H1 (cell line): ENCODE results near the gene WDR19. TPM values are rescaled to one million over a fixed set of nuclear protein-coding genes. Genes with fewer than 3 reads are reported as not detected.

ENCODE experiments used
- CTCF ChIA-PET: fragments of 300-600 bp; sonication (Branson Sonifier 250); formaldehyde crosslinking; loops from one replicate; lab custom pipeline; 2021; ENCODE audit not compliant: partially characterized antibody; lab: Charles Lee
- POLR2A ChIA-PET: fragments of 300-600 bp; sonication (Branson Sonifier 250); formaldehyde crosslinking; loops from one replicate; lab custom pipeline; 2021; ENCODE audit warnings: inconsistent platforms; ENCODE audit not compliant: partially characterized antibody; lab: Charles Lee
- DNase-seq, 2 experiments: peaks; one replicate each; pipeline versions ENCODE4 v3.0.0 to v3.0.0-alpha.2; 2010 to 2022; ENCODE audit warnings: low spot score in 2 of 2, low read depth in 1 of 2, mixed read lengths in 1 of 2
- FAIRE-seq: peaks from 2 replicates; lab custom pipeline; 2011; peaks lifted over from hg19 to GRCh38; lab: Jason Lieb, UNC
- H2AFZ ChIP-seq: 2 replicates; pipeline ENCODE4 v1.8.1; 2012; ENCODE audit warnings: low read length, inconsistent platforms
- H2AK5ac ChIP-seq: 2 replicates; pipeline ENCODE4 v1.6.1; 2013; ENCODE audit warnings: low read depth, low read length
- H2BK120ac ChIP-seq: replicated peaks from 2 replicates; pipeline ENCODE3; 2013; ENCODE audit warnings: low read depth, low read length, inconsistent platforms
- H2BK12ac ChIP-seq: 2 replicates; pipeline ENCODE4 v1.6.1; 2013; ENCODE audit warnings: low read depth, low read length
- H2BK15ac ChIP-seq: 2 replicates; pipeline ENCODE4 v1.6.1; 2013; ENCODE audit warnings: low read length
- H2BK20ac ChIP-seq: 2 replicates; pipeline ENCODE4 v1.6.1; 2013; ENCODE audit warnings: low read length
- H2BK5ac ChIP-seq: 2 replicates; pipeline ENCODE4 v1.6.1; 2013; ENCODE audit warnings: low read depth, low read length
- H3K14ac ChIP-seq: 2 replicates; pipeline ENCODE4 v1.6.1; 2013; ENCODE audit warnings: inconsistent platforms; ENCODE audit not compliant: insufficient read length
- H3K18ac ChIP-seq: 2 replicates; pipeline ENCODE4 v1.6.1; 2013; ENCODE audit warnings: low read length; ENCODE audit errors: extremely low read depth
- H3K23ac ChIP-seq: 2 replicates; pipeline ENCODE4 v1.6.1; 2013; ENCODE audit warnings: inconsistent platforms; ENCODE audit not compliant: insufficient read length
- H3K23me2 ChIP-seq: 2 replicates; pipeline ENCODE4 v1.6.1; 2013; ENCODE audit warnings: low read depth, low read length
- H3K27ac ChIP-seq: 2 replicates; pipeline ENCODE4 v1.6.1; 2011; ENCODE audit warnings: low read depth, low read length, inconsistent platforms
- H3K27me3 ChIP-seq, 4 experiments: replicated peaks in 1 of 4; 1 replicate in 1 of 4; 2 replicates in 3 of 4; pipeline versions ENCODE4 v1.6.1 to v1.8.1; 2011 to 2013; ENCODE audit warnings: low read length in 3 of 4, mild to moderate bottlenecking in 3 of 4, inconsistent platforms in 2 of 4, mixed read lengths in 2 of 4, moderate library complexity in 1 of 4; ENCODE audit not compliant: control insufficient read depth in 3 of 4, insufficient read depth in 3 of 4; ENCODE audit errors: extremely low read depth in 1 of 4
- H3K36me3 ChIP-seq, 4 experiments: 2 replicates each; pipeline versions ENCODE4 v1.6.1 to v1.8.1; 2011 to 2013; ENCODE audit warnings: mild to moderate bottlenecking in 4 of 4, low read length in 3 of 4, moderate library complexity in 2 of 4, control low read depth in 1 of 4, inconsistent platforms in 1 of 4; ENCODE audit not compliant: insufficient read depth in 4 of 4, control insufficient read depth in 2 of 4
- H3K4ac ChIP-seq: replicated peaks from 2 replicates; pipeline ENCODE3; 2013; ENCODE audit warnings: low read length, low read depth, mixed read lengths, inconsistent platforms; ENCODE audit not compliant: insufficient read length
- H3K4me1 ChIP-seq, 4 experiments: replicated peaks in 1 of 4; 1 replicate in 1 of 4; 2 replicates in 3 of 4; pipeline versions ENCODE4 v1.6.1 to v1.8.1; 2011 to 2013; ENCODE audit warnings: low read length in 3 of 4, inconsistent platforms in 2 of 4, mixed read lengths in 1 of 4; ENCODE audit not compliant: insufficient read depth in 4 of 4, control insufficient read depth in 3 of 4
- H3K4me2 ChIP-seq, 2 experiments: 2 replicates each; pipeline versions ENCODE4 v1.6.1 to v1.8.1; 2011 to 2013; ENCODE audit warnings: low read depth in 2 of 2, low read length in 2 of 2, control low read depth in 1 of 2, inconsistent platforms in 1 of 2, mild to moderate bottlenecking in 1 of 2; ENCODE audit not compliant: insufficient read depth in 1 of 2
- H3K4me3 ChIP-seq, 4 experiments: fragments of 200-600, 300-600 bp in 1 of 4; sonication (generic), shearing (Covaris generic), sonication (Bioruptor Twin) in 1 of 4; 2 replicates each; pipeline versions ENCODE4 v1.5.1 to v1.8.1; 2011 to 2016; ENCODE audit warnings: low read length in 4 of 4, low read depth in 3 of 4, control low read depth in 2 of 4, inconsistent platforms in 2 of 4, mild to moderate bottlenecking in 2 of 4, mixed read lengths in 1 of 4, moderate library complexity in 1 of 4; ENCODE audit not compliant: insufficient read depth in 2 of 4; ENCODE audit errors: extremely low read depth in 1 of 4
- H3K56ac ChIP-seq: replicated peaks from 2 replicates; pipeline ENCODE3; 2013; ENCODE audit warnings: low read depth, mild to moderate bottlenecking, mixed read lengths, low read length, inconsistent platforms; ENCODE audit not compliant: insufficient read length
- H3K79me1 ChIP-seq: 2 replicates; pipeline ENCODE4 v1.6.1; 2013; ENCODE audit warnings: low read depth, low read length, control low read depth
- H3K79me2 ChIP-seq, 2 experiments: 2 replicates each; pipeline versions ENCODE4 v1.6.1 to v1.8.1; 2012 to 2013; ENCODE audit warnings: low read length in 2 of 2, mild to moderate bottlenecking in 2 of 2, inconsistent platforms in 1 of 2; ENCODE audit not compliant: insufficient read depth in 2 of 2, control insufficient read depth in 1 of 2
- H3K9ac ChIP-seq, 4 experiments: replicated peaks in 1 of 4; 1 replicate in 1 of 4; 2 replicates in 3 of 4; pipeline versions ENCODE4 v1.6.1 to v1.8.1; 2011 to 2013; ENCODE audit warnings: low read depth in 3 of 4, low read length in 3 of 4, control low read depth in 2 of 4, mild to moderate bottlenecking in 2 of 4, moderate library complexity in 2 of 4, inconsistent platforms in 1 of 4; ENCODE audit errors: extremely low read depth in 1 of 4
- H3K9me3 ChIP-seq, 2 experiments: 2 replicates each; pipeline versions ENCODE4 v1.6.1 to v1.8.1; 2012 to 2013; ENCODE audit warnings: mild to moderate bottlenecking in 2 of 2, moderate library complexity in 2 of 2, control low read depth in 1 of 2, inconsistent platforms in 1 of 2, low read depth in 1 of 2, low read length in 1 of 2, mixed read lengths in 1 of 2; ENCODE audit not compliant: insufficient read depth in 2 of 2
- H4K20me1 ChIP-seq, 2 experiments: replicated peaks in 1 of 2; 2 replicates each; pipeline versions ENCODE3 to v1.8.1; 2011 to 2013; ENCODE audit warnings: inconsistent platforms in 2 of 2, low read length in 2 of 2, mild to moderate bottlenecking in 1 of 2; ENCODE audit not compliant: insufficient read depth in 2 of 2, control insufficient read depth in 1 of 2
- H4K5ac ChIP-seq: 2 replicates; pipeline ENCODE4 v1.6.1; 2013; ENCODE audit warnings: low read length, low read depth, mixed read lengths, inconsistent platforms; ENCODE audit not compliant: insufficient read length
- H4K8ac ChIP-seq: 2 replicates; pipeline ENCODE4 v1.8.0; 2013; ENCODE audit warnings: mild to moderate bottlenecking, moderate library complexity, low read length, inconsistent platforms; ENCODE audit not compliant: insufficient read depth; ENCODE audit errors: extremely low read depth
- H4K91ac ChIP-seq: replicated peaks from 2 replicates; pipeline ENCODE3; 2013; ENCODE audit warnings: low read length, mixed read lengths, inconsistent platforms; ENCODE audit not compliant: insufficient read length
- ASH2L ChIP-seq: fragments of 200-600, 300-600 bp; sonication (generic); IDR thresholded peaks from one replicate; pipeline ENCODE4 v1.7.1; 2017; ENCODE audit warnings: low read length
- BCL11A ChIP-seq, 2 experiments: IDR thresholded peaks; one replicate each; pipeline ENCODE4 v1.6.1; 2011; ENCODE audit warnings: low read depth in 2 of 2, low read length in 2 of 2, mild to moderate bottlenecking in 2 of 2
- CBX8 ChIP-seq: fragments of 300-800, 300-1000 bp; sonication (generic); IDR thresholded peaks from 2 replicates; pipeline ENCODE4 v1.7.1; 2016; ENCODE audit warnings: low read depth, low read length, borderline replicate concordance
- CEBPB ChIP-seq: IDR thresholded peaks from 2 replicates; pipeline ENCODE4 v1.6.1; 2012; ENCODE audit warnings: low read depth, low read length
- CHD2 ChIP-seq: IDR thresholded peaks from 2 replicates; pipeline ENCODE4 v1.6.1; 2012; ENCODE audit warnings: low read length, improper control_type of control experiment
- GTF2F1 ChIP-seq: IDR thresholded peaks from 2 replicates; pipeline ENCODE4 v1.6.1; 2012; ENCODE audit warnings: low read depth, low read length, improper control_type of control experiment, borderline replicate concordance
- HDAC6 ChIP-seq: IDR thresholded peaks from one replicate; pipeline ENCODE4 v1.7.1; 2012; ENCODE audit warnings: low read depth, mild to moderate bottlenecking, inconsistent platforms, low read length, moderate library complexity
- KDM1A ChIP-seq: fragments of 200-600, 300-600 bp; sonication (generic); IDR thresholded peaks from 2 replicates; pipeline ENCODE4 v1.7.1; 2016; ENCODE audit warnings: mild to moderate bottlenecking, low read length, borderline replicate concordance
- MAFK ChIP-seq: IDR thresholded peaks from 2 replicates; pipeline ENCODE4 v1.6.1; 2012; ENCODE audit warnings: low read depth, mild to moderate bottlenecking, improper control_type of control experiment, low read length
- RNF2 ChIP-seq: fragments of 200-900, 300-1000 bp; sonication (generic); IDR thresholded peaks from 2 replicates; pipeline ENCODE4 v1.7.1; 2016; ENCODE audit warnings: borderline replicate concordance, low read depth, mild to moderate bottlenecking, antibody characterized with exemption, low read length; ENCODE audit not compliant: poor library complexity, severe bottlenecking; ENCODE audit errors: missing control alignments
- SAP30 ChIP-seq: fragments of 300-600 bp; sonication (generic); IDR thresholded peaks from 2 replicates; pipeline ENCODE4 v1.7.1; 2012; ENCODE audit warnings: low read length, moderate library complexity, mild to moderate bottlenecking, inconsistent platforms; ENCODE audit not compliant: insufficient read depth, insufficient replicate concordance
- SP1 ChIP-seq: IDR thresholded peaks from 2 replicates; pipeline ENCODE4 v1.6.1; 2011; ENCODE audit warnings: low read depth, low read length
- SUZ12 ChIP-seq: fragments of 200-600 bp; sonication (generic); IDR thresholded peaks from 2 replicates; pipeline ENCODE4 v1.6.1; 2012; ENCODE audit warnings: mild to moderate bottlenecking, inconsistent platforms, low read length, moderate library complexity, mixed read lengths
- TEAD4 ChIP-seq: IDR thresholded peaks from 2 replicates; pipeline ENCODE4 v1.6.1; 2012; ENCODE audit warnings: low read depth, low read length, inconsistent platforms, mixed read lengths
- YY1 ChIP-seq: IDR thresholded peaks from 2 replicates; pipeline ENCODE4 v1.6.1; 2011; ENCODE audit warnings: low read depth, mild to moderate bottlenecking, low read length
- ZNF274 ChIP-seq: IDR thresholded peaks from 2 replicates; pipeline ENCODE4 v1.7.0; 2012; ENCODE audit warnings: low read length, borderline replicate concordance; ENCODE audit errors: extremely low read depth
- WGBS, 2 experiments: shearing (Covaris generic) in 1 of 2; methylation state at CpG; one replicate each; pipeline versions ENCODE4 v1.1.6 to v1.1.7; 2013 to 2015; ENCODE audit warnings: low lambda C conversion rate in 2 of 2, mixed read lengths in 2 of 2, inconsistent platforms in 1 of 2, low coverage in 1 of 2, missing lambda C conversion rate in 1 of 2; ENCODE audit not compliant: insufficient replicate concordance in 2 of 2, insufficient coverage in 1 of 2, insufficient read length in 1 of 2; ENCODE audit errors: extremely low coverage in 1 of 2, missing lambda C conversion rate in 1 of 2; 5-methylcytosine and 5-hydroxymethylcytosine counted together
- polyA plus RNA-seq, 7 experiments: library from polyadenylated mRNA; depleted of rRNA in 3 of 7; stranded (reverse) in 5 of 7; unstranded in 2 of 7; fragments of >200 nt in 5 of 7; fragments of 200-250 nt in 2 of 7; gene quantifications; 1 replicate in 5 of 7; 2 replicates in 1 of 7; 4 replicates in 1 of 7; pipeline versions ENCODE4 v1.2.1 to v1.2.3, GENCODE V29; 2011 to 2013; ENCODE audit warnings: missing spikeins in 2 of 7, mixed read lengths in 2 of 7
- total RNA-seq: library from RNA; stranded (reverse); fragmentation: NEBNext Ultra II Directional; extraction: Animal tissue kit (Norgen Biotek cat#: 25700); gene quantifications from 2 replicates; pipeline ENCODE4 v1.2.1, GENCODE V29; 2021

The WDR19 gene
- total and polyA plus RNA-seq, 2 of the 8 experiments (the other 6 are each of a cell fraction or from before 2014, with no cell fraction given), result 22.2 to 23.3 TPM

GRCh38 chr4:39243462-39243861 lies 61.1 kb downstream of the WDR19 start:
- Histone ChIP-seq H2AK5ac (no peak overlapping the region), H3K79me2 (no peaks in the 10 kb centered on the region), H2BK12ac (no peak overlapping the region), H4K20me1 (no peaks in the 10 kb centered on the region), H2BK15ac (no peak overlapping the region), H3K4ac (no peak overlapping the region), H2BK120ac (no peak overlapping the region), H3K23ac (no peak overlapping the region), H3K4me2 (no peak overlapping the region), H3K9ac (no peak overlapping the region), H3K56ac (no peak overlapping the region), H3K36me3 (peaks cover 0 to 25% (median 10%) of the 10 kb centered on the region in 4 experiments; a peak in 5 of 8 replicates), H3K27ac (no peak overlapping the region), H4K91ac (no peak overlapping the region), H3K27me3 (no peaks in the 10 kb centered on the region), H2AFZ (no peak overlapping the region), H2BK20ac (no peak overlapping the region), H3K79me1 (no peaks in the 10 kb centered on the region), H3K18ac (no peak overlapping the region), H4K8ac (no peak overlapping the region), H4K5ac (no peak overlapping the region), H3K4me3 (no peak overlapping the region), H3K9me3 (peaks cover 9% of the 10 kb centered on the region in 2 experiments; a peak in 3 of 4 replicates), H3K14ac (no peak overlapping the region), H3K23me2 (no peaks in the 10 kb centered on the region), H3K4me1 (no peaks in the 10 kb centered on the region), H2BK5ac (no peak overlapping the region)
- TF ChIP-seq SUZ12 (no peak), CEBPB (no peak), MAFK (no peak), TEAD4 (no peak), ASH2L (no peak), SP1 (no peak), CBX8 (no peak), SAP30 (no peak), CHD2 (no peak), ZNF274 (no peak), YY1 (no peak), BCL11A (IDR thresholded peaks at IDR 0.05; ENCODE audit: low read depth in 2 of 2, low read length in 2 of 2) (no peak), HDAC6 (no peak), RNF2 (no peak), KDM1A (no peak), GTF2F1 (no peak)
- POLR2A ChIA-PET, result no interaction called here
- WGBS, 2 experiments, result 90% methylated on average over 3 of the region's 3 CpGs; no CpG with 5 or more reads in 1 of the 2 experiments
- FAIRE-seq (no peak), DNase-seq (no peak)
- CTCF ChIA-PET, result no interaction called here
